GM10266 (cell line): ENCODE data around the gene APBA2.
"Not testable (repeated sequence)": the region's sequence is repeated elsewhere in the genome, so short reads cannot be mapped to it uniquely, and the experiment has no call there.

Source experiments
- DNase-seq: peaks from one replicate; pipeline ENCODE4 v3.0.0; 2012; ENCODE audit errors: extremely low spot score
- TF ChIP-seq, protein P1 (sequence below): IDR thresholded peaks from 2 replicates; pipeline ENCODE4 v1.5.1; 2012; ENCODE audit warnings: mild to moderate bottlenecking, low read depth; ENCODE audit not compliant: control insufficient read depth, insufficient read depth; ENCODE audit errors: missing control alignments

The APBA2 gene

DNA sequence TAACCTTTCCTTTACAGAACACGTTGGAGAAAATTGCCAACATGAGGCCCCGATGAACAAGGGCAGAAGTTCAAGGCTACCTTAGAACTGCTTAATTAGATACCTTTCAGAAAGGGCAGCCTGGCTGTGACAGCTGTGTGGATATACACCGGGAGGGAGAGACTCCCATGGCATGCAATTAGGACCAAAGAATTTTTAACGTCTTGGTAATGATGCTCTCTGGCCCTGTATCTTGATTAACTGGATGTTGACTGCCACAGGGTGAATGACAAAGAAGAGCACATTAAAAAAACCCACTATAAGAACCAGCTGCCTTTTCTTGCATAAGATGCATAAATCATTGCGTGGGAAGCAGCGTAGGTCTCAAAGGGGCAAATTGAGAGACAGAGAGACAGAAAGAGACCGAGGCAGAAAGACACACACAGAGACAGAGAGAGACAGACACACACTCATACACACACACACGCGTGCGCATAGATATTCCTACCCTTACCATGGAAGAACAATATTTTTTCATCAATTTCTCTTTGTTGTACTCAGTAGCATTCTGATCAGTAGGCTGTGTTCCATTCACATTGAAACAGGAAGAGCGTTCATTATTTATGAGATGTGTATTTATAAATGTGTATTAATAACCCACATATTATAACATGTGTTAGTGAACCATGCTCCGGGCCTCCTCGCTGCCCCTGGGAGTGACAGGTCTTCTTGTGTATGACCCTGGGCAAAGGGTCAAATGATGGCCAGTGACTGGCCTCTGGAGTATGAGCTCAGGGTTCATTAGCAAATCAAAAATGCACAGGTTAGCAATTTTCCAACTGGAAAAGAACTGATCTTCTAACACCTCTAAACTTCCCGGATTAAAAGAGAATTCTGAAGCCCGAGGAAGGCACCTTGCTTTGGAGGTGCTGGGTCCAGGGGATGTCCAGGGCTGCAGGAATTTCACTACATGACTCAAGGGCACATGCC lies 265.0 kb downstream of the APBA2 start:
- no peak for DNase-seq
- TF ChIP-seq, protein P1, sequence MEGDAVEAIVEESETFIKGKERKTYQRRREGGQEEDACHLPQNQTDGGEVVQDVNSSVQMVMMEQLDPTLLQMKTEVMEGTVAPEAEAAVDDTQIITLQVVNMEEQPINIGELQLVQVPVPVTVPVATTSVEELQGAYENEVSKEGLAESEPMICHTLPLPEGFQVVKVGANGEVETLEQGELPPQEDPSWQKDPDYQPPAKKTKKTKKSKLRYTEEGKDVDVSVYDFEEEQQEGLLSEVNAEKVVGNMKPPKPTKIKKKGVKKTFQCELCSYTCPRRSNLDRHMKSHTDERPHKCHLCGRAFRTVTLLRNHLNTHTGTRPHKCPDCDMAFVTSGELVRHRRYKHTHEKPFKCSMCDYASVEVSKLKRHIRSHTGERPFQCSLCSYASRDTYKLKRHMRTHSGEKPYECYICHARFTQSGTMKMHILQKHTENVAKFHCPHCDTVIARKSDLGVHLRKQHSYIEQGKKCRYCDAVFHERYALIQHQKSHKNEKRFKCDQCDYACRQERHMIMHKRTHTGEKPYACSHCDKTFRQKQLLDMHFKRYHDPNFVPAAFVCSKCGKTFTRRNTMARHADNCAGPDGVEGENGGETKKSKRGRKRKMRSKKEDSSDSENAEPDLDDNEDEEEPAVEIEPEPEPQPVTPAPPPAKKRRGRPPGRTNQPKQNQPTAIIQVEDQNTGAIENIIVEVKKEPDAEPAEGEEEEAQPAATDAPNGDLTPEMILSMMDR, result no peak

DNA sequence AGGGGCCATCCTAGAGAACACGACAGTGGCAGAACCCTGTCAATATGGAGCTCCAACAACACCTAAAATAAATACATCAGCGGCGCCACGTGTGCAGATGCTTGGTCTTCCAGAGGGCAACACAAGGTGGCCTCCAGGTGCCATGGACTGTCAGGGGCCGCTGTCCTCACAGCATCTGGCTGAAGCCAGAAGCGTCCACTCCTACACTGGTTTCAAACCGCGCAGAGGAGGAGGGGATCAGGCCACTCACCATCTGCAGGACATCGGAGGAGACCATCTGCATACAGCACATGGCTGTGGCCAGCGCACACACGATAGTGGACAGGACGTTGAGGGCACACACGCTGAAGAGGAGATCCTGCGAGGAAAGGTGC lies 265.7 kb downstream of the APBA2 start:
- TF ChIP-seq, protein P1, result no peak
- DNase-seq, result no peak

DNA sequence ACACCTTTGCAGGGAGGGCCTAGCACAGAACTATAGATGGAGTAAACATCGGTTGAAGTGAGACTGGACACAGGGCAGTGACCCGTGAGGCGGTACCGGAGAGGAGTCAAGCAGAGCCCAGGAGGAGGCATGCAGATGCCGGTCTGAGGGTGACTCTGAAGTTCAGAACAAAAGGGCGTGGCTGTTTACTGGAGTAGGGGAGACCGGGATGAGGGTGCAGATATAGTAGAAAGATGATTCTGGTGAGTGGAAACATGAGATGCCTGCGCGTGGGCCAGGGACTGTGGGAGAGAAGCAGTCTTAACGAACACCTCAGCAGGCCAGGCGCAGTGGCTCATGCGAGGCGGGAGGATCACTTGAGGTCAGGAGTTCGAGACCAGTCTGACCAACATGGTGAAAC lies 270.7 kb downstream of the APBA2 start:
- TF ChIP-seq, protein P1, result no peak
- DNase-seq, result no peak

DNA sequence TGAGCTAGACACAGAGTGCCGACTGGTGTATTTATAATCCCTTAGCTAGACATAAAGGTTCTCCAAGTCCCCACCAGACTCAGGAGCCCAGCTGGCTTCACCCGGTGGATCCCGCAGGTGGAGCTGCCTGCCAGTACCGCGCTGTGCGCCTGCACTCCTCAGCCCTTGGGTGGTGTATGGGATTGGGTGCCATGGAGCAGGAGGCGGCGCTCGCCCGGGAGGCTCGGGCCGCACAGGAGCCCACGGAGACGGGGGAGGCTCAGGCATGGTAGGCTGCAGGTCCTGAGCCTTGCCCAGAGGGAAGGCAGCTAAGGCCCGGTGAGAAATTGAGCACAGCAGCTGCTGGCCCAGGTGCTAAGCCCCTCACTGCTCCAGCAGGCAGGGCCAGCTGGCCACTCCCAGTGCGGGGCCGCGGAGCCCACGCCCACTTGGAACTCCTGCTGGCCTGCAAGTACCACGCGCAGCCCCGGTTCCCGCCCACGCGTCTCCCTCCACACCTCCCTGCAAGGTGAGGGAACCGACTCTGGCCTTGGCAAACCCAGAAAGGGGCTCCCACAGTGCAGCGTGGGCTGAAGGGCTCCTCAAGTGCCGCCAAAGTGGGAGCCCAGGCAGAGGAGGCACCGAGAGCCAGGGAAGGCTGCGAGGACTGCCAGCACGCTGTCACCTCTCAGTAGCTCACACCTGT lies 274.1 kb downstream of the APBA2 start:
- TF ChIP-seq, protein P1, result no peak
- no peak for DNase-seq

DNA sequence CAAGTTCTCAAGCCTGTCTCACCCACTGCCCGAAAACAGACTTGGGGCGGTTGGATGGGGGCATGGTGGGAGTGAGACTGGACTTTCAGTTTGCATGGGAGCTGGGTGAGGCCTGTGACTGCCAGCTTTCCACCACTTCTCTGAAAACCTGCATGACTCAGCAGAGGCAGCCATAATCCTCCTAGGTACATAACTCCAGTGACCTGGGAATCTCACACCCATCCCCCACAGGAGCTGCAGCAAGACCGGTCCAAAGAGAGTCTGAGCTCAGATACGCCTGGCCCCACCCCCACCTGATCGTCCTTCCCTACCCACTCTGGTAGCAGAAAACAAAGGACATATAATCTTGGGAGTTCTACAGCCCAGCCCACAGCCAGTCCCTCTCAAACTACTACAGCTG lies 276.6 kb downstream of the APBA2 start:
- TF ChIP-seq, protein P1, result no peak
- no peak for DNase-seq

DNA sequence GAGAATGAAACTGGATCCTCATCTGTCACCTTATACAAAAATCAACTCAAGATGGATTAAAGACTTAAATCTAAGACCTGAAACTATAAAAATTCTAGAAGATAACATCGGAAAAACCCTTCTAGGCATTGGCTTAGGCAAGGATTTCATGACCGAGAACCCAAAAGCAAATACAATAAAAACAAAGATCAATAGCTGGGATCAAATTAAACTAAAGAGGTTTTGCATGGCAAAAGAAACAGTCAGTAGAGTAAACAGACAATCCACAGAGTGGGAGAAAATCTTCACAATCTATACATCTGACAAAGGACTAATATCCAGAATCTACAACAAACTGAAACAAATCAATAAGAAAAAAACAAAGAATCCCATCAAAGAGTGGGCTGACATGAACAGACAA lies 281.3 kb downstream of the APBA2 start:
- not testable (repeated sequence) for DNase-seq
